ENCODE results near the gene ASRGL1. TPM values are rescaled to one million over a fixed set of nuclear protein-coding genes. Genes with fewer than 3 reads are reported as not detected.
A peak's percentile ranks its signal among the peaks of the same experiment; 100 is the strongest.

The ASRGL1 gene
- total RNA-seq, 2 experiments from 2014 or later = 11.5 to 12.4 TPM

GRCh38 chr11:62402226-62402959 is 65.1 kb downstream of the ASRGL1 start:
- Mint-ChIP-seq H3K4me1 (ENCODE audit: low read depth) (peaks cover 51% of the 10 kb centered on the region), H3K27ac (peak overlapping the region; percentile 91), H3K27me3 (ENCODE audit: low read depth) (peaks cover 2% of the 10 kb centered on the region), H3K9me3 (ENCODE audit: insufficient read depth) (no peaks in the 10 kb centered on the region), H3K4me3 (peak overlapping the region; percentile 70), H3K36me3 (ENCODE audit: low read depth) (no peaks in the 10 kb centered on the region)
- ATAC-seq = peak; percentile 93
- DNase-seq = peak; percentile 71
- ChIA-PET POLR2A (interaction anchor here (0.7 to 1.1 kb wide), 6 partner anchors 9 to 189 kb away, joined by 3 to 4 read pairs (median 3); partner anchors contain the start of gene TUT1), CTCF (interaction anchor here (0.8 to 4.1 kb wide), 7 partner anchors 8 to 141 kb away, joined by 3 to 29 read pairs (median 6); no protein-coding TSS in a partner anchor)

GRCh38 chr11:62402960-62403730 is 65.9 kb downstream of the ASRGL1 start:
- H3K4me1 Mint-ChIP-seq (ENCODE audit: low read depth) = peaks cover 47% of the 10 kb centered on the region
- DNase-seq (no peak), ATAC-seq (no peak)
- ChIA-PET POLR2A (interaction anchor here (0.8 to 0.9 kb wide), 2 partner anchors 154 to 188 kb away, joined by 3 read pairs; partner anchors contain the start of gene TUT1), CTCF (interaction anchor here (1.2 to 4.1 kb wide), 4 partner anchors 8 to 140 kb away, joined by 7 to 29 read pairs (median 22); no protein-coding TSS in a partner anchor)
- peaks cover 2% of the 10 kb centered on the region for H3K27me3 Mint-ChIP-seq (ENCODE audit: low read depth)
- no peaks in the 10 kb centered on the region for H3K36me3 Mint-ChIP-seq (ENCODE audit: low read depth)
- peak overlapping the region; percentile 91 for H3K27ac Mint-ChIP-seq
- peak overlapping the region; percentile 70 for H3K4me3 Mint-ChIP-seq
- no peaks in the 10 kb centered on the region for H3K9me3 Mint-ChIP-seq (ENCODE audit: insufficient read depth)

- Mint-ChIP-seq H3K4me3 (no peak overlapping the region), H3K9me3 (ENCODE audit: insufficient read depth) (no peaks in the 10 kb centered on the region), H3K27ac (no peak overlapping the region), H3K4me1 (ENCODE audit: low read depth) (peaks cover 35% of the 10 kb centered on the region), H3K36me3 (ENCODE audit: low read depth) (no peaks in the 10 kb centered on the region), H3K27me3 (ENCODE audit: low read depth) (peaks cover 2% of the 10 kb centered on the region)
- DNase-seq (no peak), ATAC-seq (no peak)
- ChIA-PET CTCF (interaction anchor here (1.0 to 3.3 kb wide), 5 partner anchors 10 to 156 kb away, joined by 4 to 26 read pairs (median 8); no protein-coding TSS in a partner anchor), POLR2A (no interaction called here)
Measured at GRCh38 chr11:62404435-62404834, 67.2 kb downstream of the ASRGL1 start.

- ChIA-PET CTCF (interaction anchor here (1.0 to 2.9 kb wide), 3 partner anchors 10 to 155 kb away, joined by 4 to 17 read pairs (median 8); no protein-coding TSS in a partner anchor), POLR2A (no interaction called here)
- ATAC-seq (no peak), DNase-seq (no peak)
- Mint-ChIP-seq H3K36me3 (ENCODE audit: low read depth) (no peaks in the 10 kb centered on the region), H3K4me3 (no peak overlapping the region), H3K9me3 (ENCODE audit: insufficient read depth) (no peaks in the 10 kb centered on the region), H3K4me1 (ENCODE audit: low read depth) (peaks cover 30% of the 10 kb centered on the region), H3K27ac (no peak overlapping the region), H3K27me3 (ENCODE audit: low read depth) (peaks cover 2% of the 10 kb centered on the region)
Measured at GRCh38 chr11:62404901-62405300, 67.7 kb downstream of the ASRGL1 start.

- no peaks in the 10 kb centered on the region for H3K9me3 Mint-ChIP-seq (ENCODE audit: insufficient read depth)
Measured at GRCh38 chr11:62406034-62406433, 68.8 kb downstream of the ASRGL1 start.

GRCh38 chr11:62409831-62410230 is 72.6 kb downstream of the ASRGL1 start:
- no peak overlapping the region for H3K27ac Mint-ChIP-seq
- ChIA-PET POLR2A (no interaction called here), CTCF (interaction anchor here (1.1 to 1.9 kb wide), 3 partner anchors 12 to 15 kb away, joined by 3 to 7 read pairs (median 4); no protein-coding TSS in a partner anchor)
- no peaks in the 10 kb centered on the region for H3K4me1 Mint-ChIP-seq (ENCODE audit: low read depth)
- no peak for DNase-seq
- H3K9me3 Mint-ChIP-seq (ENCODE audit: insufficient read depth) = no peaks in the 10 kb centered on the region
- no peaks in the 10 kb centered on the region for H3K36me3 Mint-ChIP-seq (ENCODE audit: low read depth)
- no peak for ATAC-seq
- H3K27me3 Mint-ChIP-seq (ENCODE audit: low read depth) = no peaks in the 10 kb centered on the region
- H3K4me3 Mint-ChIP-seq = no peak overlapping the region

More at GRCh38 chr11:62406034-62406433, 68.8 kb downstream of the ASRGL1 start:
- ATAC-seq (no peak), DNase-seq (no peak)
- ChIA-PET CTCF (interaction anchor here (0.8 to 1.8 kb wide), 4 partner anchors 10 to 168 kb away, joined by 3 to 8 read pairs (median 4); no protein-coding TSS in a partner anchor), POLR2A (no interaction called here)
- Mint-ChIP-seq H3K27me3 (ENCODE audit: low read depth) (peaks cover 2% of the 10 kb centered on the region), H3K27ac (no peak overlapping the region), H3K36me3 (ENCODE audit: low read depth) (no peaks in the 10 kb centered on the region), H3K4me3 (no peak overlapping the region), H3K4me1 (ENCODE audit: low read depth) (peaks cover 23% of the 10 kb centered on the region)

- no peaks in the 10 kb centered on the region for H3K36me3 Mint-ChIP-seq (ENCODE audit: low read depth)
- H3K4me1 Mint-ChIP-seq (ENCODE audit: low read depth) = no peaks in the 10 kb centered on the region
- POLR2A ChIA-PET = interaction anchor here (0.6 kb wide), 1 partner anchor 35 kb away, joined by 3 read pairs; no protein-coding TSS in a partner anchor
- DNase-seq = no peak
- no peaks in the 10 kb centered on the region for H3K27me3 Mint-ChIP-seq (ENCODE audit: low read depth)
- no peak for ATAC-seq
- H3K4me3 Mint-ChIP-seq = no peak overlapping the region
- no peaks in the 10 kb centered on the region for H3K9me3 Mint-ChIP-seq (ENCODE audit: insufficient read depth)
- H3K27ac Mint-ChIP-seq = no peak overlapping the region
- CTCF ChIA-PET = interaction anchor here (1.1 to 1.5 kb wide), 2 partner anchors 14 to 16 kb away, joined by 3 to 4 read pairs; no protein-coding TSS in a partner anchor
Measured at GRCh38 chr11:62410972-62411371, 73.7 kb downstream of the ASRGL1 start.

- no peak overlapping the region for H3K27ac Mint-ChIP-seq
- no peak for DNase-seq
- H3K9me3 Mint-ChIP-seq (ENCODE audit: insufficient read depth) = no peaks in the 10 kb centered on the region
- H3K4me3 Mint-ChIP-seq = no peak overlapping the region
- CTCF ChIA-PET = interaction anchor here (1.0 to 1.9 kb wide), 4 partner anchors 13 to 19 kb away, joined by 3 to 5 read pairs (median 4); no protein-coding TSS in a partner anchor
- POLR2A ChIA-PET = interaction anchor here (0.6 kb wide), 1 partner anchor 35 kb away, joined by 3 read pairs; no protein-coding TSS in a partner anchor
- no peaks in the 10 kb centered on the region for H3K36me3 Mint-ChIP-seq (ENCODE audit: low read depth)
- peaks cover 2% of the 10 kb centered on the region for H3K27me3 Mint-ChIP-seq (ENCODE audit: low read depth)
- no peak for ATAC-seq
- no peaks in the 10 kb centered on the region for H3K4me1 Mint-ChIP-seq (ENCODE audit: low read depth)
Measured at GRCh38 chr11:62411524-62411923, 74.3 kb downstream of the ASRGL1 start.

GRCh38 chr11:62413060-62413696 is 75.9 kb downstream of the ASRGL1 start:
- Mint-ChIP-seq H3K9me3 (ENCODE audit: insufficient read depth) (no peaks in the 10 kb centered on the region), H3K4me3 (no peak overlapping the region), H3K4me1 (ENCODE audit: low read depth) (no peaks in the 10 kb centered on the region), H3K36me3 (ENCODE audit: low read depth) (no peaks in the 10 kb centered on the region), H3K27me3 (ENCODE audit: low read depth) (peaks cover 3% of the 10 kb centered on the region), H3K27ac (no peak overlapping the region)
- no peak for DNase-seq
- ChIA-PET CTCF (interaction anchor here (1.0 to 2.8 kb wide), 3 partner anchors 11 to 20 kb away, joined by 3 to 18 read pairs (median 5); no protein-coding TSS in a partner anchor), POLR2A (interaction anchor here (0.7 kb wide), 1 partner anchor 430 kb away, joined by 3 read pairs; no protein-coding TSS in a partner anchor)
- no peak for ATAC-seq

GRCh38 chr11:62416596-62416995 is 79.3 kb downstream of the ASRGL1 start:
- Mint-ChIP-seq H3K36me3 (ENCODE audit: low read depth) (no peaks in the 10 kb centered on the region), H3K4me1 (ENCODE audit: low read depth) (no peaks in the 10 kb centered on the region), H3K9me3 (ENCODE audit: insufficient read depth) (no peaks in the 10 kb centered on the region), H3K27ac (no peak overlapping the region), H3K4me3 (no peak overlapping the region), H3K27me3 (ENCODE audit: low read depth) (peaks cover 12% of the 10 kb centered on the region)
- DNase-seq = no peak
- POLR2A ChIA-PET = no interaction called here
- no peak for ATAC-seq
- CTCF ChIA-PET = no interaction called here

GRCh38 chr11:62418136-62418535 is 80.9 kb downstream of the ASRGL1 start:
- H3K4me3 Mint-ChIP-seq = no peak overlapping the region
- H3K27ac Mint-ChIP-seq = no peak overlapping the region
- no peaks in the 10 kb centered on the region for H3K9me3 Mint-ChIP-seq (ENCODE audit: insufficient read depth)
- ATAC-seq (no peak), DNase-seq (no peak)
- ChIA-PET POLR2A (no interaction called here), CTCF (interaction anchor here (1.4 to 2.0 kb wide), 3 partner anchors 23 to 142 kb away, joined by 5 to 8 read pairs (median 5); no protein-coding TSS in a partner anchor)
- no peaks in the 10 kb centered on the region for H3K36me3 Mint-ChIP-seq (ENCODE audit: low read depth)
- H3K27me3 Mint-ChIP-seq (ENCODE audit: low read depth) = peaks cover 12% of the 10 kb centered on the region
- H3K4me1 Mint-ChIP-seq (ENCODE audit: low read depth) = peaks cover 4% of the 10 kb centered on the region
